DMS 273 (cell line): ENCODE measurements around the gene TP63.

ENCODE experiments used
- DNase-seq: peaks from one replicate; lab custom pipeline; 2025; ENCODE audit not compliant: unreplicated experiment; lab: John Stamatoyannopoulos, UW

TP63 gene

DNA sequence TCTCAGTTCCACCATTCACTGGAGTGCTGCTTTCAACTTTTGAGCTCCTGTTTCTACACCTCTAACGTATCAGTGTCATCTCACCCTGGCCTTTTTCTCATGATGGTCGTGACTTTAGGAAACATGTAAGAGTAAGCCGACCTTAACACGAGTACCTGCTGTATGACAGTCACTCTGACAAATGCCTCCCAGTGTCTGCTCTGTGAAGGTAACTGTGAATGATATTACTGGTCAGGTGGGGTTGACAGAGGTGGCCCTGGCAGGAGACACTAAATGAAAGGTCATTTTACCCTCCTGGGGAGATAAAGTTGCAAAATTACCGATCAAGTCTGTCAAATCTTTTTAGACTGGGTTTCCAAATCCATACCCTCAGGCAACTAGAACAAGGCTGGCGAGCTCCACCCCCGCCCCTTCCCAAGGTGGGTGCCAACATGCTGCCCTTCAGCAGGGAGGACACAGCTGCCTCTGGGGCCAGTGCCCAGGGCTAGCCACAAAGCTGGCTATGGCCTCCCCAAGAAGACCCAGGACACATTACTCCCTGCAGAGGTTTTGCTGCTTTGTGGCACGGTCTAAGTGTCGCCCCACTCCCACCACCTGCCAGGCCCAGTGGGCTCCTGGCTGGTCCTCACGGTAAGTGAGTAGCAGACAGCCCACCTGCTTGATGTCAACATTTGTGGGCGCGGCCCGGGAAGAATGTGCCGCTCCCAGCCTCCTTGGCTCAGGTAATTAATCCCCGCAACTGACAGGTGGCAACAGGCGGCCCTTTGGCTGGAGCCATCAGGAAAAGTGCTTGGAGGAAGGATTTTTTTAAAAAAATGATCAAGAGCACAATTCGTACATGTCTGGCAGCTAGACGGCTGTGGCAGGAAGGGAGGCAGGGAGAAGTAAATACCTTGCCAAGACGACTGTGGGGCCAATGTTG lies 211.8 kb downstream of the TP63 start:
- no peak for DNase-seq

DNA sequence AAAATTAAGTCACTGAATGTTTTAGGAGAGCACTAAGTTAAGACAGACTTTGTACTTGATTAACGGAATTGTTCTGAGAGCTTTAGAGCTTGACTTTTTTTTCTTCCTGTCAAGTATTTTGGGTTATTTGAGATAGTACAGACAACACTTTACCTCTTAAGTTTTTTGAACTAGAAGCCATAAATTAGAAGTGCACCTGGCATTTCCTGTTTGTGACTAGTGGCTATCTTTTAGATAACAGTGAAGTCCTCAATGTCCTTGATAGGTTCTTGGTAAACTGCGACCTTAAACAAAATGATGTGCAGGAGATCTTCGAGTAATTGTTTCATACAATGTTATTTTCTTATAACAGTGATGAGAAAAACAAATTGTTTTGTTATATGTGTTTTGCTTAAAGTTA lies 213.9 kb downstream of the TP63 start:
- DNase-seq, result no peak

GRCh38 chr3:189848395-189849040 lies 217.3 kb downstream of the TP63 start:
- DNase-seq, result no peak

- DNase-seq, result no peak
Measured at GRCh38 chr3:189849262-189849661, 218.1 kb downstream of the TP63 start.

DNA sequence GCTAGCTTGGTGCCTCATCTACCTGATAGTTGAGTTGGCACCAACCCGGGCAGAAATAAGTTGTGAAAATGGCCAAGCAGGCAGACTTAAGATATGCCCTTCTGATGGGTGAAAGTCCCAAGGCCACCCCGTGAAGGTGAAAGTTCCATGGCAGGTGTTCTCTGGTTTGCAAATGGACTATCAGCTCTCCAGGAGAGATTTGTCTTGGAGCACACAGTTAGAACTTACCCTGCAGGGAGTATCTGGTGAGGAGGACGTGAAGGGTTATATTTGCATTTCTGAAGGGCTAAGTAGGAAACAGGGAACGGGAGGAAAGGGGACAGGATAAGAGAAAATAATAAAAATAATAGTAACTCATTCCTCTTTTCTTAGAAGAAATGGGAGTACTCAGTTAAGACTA lies 220.5 kb downstream of the TP63 start:
- DNase-seq, result no peak

GRCh38 chr3:189853906-189854305 lies 222.7 kb downstream of the TP63 start:
- DNase-seq, result no peak

GRCh38 chr3:189860296-189860695 lies 229.1 kb downstream of the TP63 start:
- no peak for DNase-seq

GRCh38 chr3:189862385-189862998 lies 231.3 kb downstream of the TP63 start:
- DNase-seq, result no peak

DNA sequence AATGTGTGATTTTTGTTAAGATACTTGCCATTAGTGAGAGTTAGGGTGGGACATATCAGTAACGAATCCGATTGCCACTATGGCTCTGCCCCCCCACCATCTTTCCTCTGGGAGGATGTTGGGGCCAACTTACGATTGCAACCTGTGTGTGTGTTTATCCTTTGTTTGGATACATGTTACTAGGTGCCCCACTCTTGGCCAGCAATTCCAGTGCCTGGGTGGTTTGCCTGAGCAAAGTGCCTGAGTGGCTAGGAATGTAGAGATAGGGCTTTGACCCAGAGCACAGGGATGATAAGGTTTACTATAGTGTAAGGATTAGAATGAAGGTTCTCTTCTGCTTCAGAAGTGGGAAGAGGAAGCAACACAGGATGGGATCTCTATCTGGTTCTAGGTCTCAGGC lies 231.8 kb downstream of the TP63 start:
- no peak for DNase-seq

- no peak for DNase-seq
Measured at GRCh38 chr3:189868061-189868460, 236.9 kb downstream of the TP63 start.

DNA sequence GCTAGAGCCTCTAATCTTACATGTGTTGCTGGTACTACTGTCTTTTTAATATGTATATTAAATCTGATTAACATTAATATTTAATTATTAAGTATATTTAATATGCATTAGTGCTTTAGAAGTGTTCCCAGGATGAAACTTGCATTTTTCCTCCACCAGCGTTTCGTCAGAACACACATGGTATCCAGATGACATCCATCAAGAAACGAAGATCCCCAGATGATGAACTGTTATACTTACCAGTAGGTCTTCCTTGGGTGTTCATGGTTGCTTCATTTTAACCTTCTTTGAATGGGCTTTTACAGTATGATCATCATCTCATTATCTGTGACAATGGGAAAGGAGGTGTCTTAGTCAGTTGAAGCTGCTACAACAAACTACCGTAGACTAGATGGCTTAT lies 238.0 kb downstream of the TP63 start:
- DNase-seq, result no peak

GRCh38 chr3:189871418-189871817 lies 240.2 kb downstream of the TP63 start:
- DNase-seq, result no peak

- no peak for DNase-seq
Measured at GRCh38 chr3:189883113-189883753, 252.0 kb downstream of the TP63 start.

DNA sequence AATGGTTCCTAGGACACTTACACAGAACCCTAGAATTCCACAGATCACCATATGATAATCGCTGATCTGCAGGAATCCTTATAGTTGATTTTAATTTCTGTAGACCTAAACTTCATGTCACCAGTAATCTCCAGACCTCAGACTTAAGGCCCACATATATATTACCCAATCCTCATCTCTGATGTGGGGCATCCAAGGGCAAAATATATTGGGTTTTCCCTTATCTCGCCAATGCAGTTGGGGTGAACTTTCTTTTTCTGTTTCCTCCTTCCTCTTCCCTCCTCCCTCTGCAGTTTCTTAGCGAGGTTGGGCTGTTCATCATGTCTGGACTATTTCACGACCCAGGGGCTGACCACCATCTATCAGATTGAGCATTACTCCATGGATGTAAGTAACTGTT lies 259.3 kb downstream of the TP63 start:
- DNase-seq, result no peak

DNA sequence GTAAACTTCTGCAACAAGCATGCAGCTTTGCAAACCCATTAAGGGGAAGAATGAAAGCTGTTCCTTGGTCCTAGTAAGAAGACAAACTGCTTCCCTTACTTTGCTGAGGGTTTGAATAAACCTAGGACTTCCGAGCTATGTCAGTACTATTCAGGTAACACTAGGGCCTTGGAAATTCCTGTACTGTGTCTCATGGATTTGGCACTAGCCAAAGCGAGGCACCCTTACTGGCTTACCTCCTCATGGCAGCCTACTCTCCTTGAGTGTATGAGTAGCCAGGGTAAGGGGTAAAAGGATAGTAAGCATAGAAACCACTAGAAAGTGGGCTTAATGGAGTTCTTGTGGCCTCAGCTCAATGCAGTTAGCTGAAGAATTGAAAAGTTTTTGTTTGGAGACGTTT lies 265.3 kb downstream of the TP63 start:
- DNase-seq, result no peak

- DNase-seq, result no peak
Measured at GRCh38 chr3:189897406-189897805, 266.2 kb downstream of the TP63 start.

GRCh38 chr3:189898559-189899153 lies 267.5 kb downstream of the TP63 start:
- no peak for DNase-seq

DNA sequence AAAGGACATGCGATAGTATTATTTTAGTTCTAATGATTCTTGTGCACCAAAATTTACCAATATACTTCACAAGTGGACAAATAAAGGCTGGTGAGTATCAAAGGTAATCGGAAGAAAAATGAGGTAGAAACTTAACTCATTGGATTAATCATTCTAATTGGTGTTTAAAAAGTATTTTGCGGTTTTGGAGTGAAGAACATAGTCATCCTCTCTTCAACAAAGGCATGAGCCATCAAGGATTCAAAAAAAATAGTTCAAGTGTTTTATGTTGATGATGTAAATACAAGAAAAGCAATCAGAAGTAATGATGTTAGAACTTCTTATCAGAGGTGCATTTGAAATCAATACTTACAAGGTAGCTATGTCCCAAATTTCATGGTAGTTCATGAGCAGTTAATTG lies 268.0 kb downstream of the TP63 start:
- DNase-seq, result no peak

DNA sequence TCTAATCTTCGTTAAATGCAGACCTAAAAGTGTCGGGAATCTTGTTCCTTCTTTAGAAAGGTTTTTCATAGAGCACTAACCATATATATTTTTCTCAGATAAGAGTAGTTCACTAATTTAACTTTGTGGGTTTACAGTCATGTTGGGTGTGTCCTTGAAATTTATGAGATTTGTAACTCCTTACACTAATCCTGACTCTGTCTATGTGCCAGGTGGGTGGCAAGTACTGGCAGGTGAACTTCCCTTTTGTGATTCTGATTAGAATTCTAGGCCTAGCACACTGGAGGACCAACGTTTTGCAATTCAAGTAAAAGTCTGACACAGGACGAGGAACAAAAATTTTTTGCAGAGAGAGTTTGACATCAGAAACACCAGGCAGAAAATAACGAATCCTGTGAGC lies 269.4 kb downstream of the TP63 start:
- no peak for DNase-seq

DNA sequence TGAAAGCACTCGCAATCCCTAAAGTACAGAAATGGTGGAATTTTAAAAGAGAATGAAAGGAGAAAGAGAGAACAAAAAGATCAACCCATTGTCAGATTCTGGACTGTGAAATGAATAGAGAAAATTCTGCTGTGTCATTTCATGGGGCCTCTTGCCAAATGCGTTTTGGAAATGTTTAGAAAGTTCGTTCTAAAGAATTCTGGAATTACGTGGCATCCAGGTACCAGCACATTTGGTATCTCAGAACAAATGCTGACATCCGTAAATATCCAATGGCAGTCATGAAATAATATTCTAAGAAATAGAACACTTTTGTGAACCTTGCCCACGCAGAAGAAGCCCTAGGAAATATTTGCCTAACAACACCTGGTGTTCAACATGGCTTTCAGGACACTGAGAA lies 270.3 kb downstream of the TP63 start:
- DNase-seq, result no peak
